Activated T-cell treated with anti-CD3 and anti-CD28 coated beads, Interleukin-2, amount 50 U/mL, for 72 hours (primary cell): ENCODE results near the gene PCSK5. TPM values are rescaled to one million over a fixed set of nuclear protein-coding genes. Genes with fewer than 3 reads are reported as not detected.
"Not testable (repeated sequence)": the region's sequence is repeated elsewhere in the genome, so short reads cannot be mapped to it uniquely, and the experiment has no call there.

Experiments
- ATAC-seq, 2 donors: fragments of 150-1000 bp; cut with Tn5 transposase; replicated peaks in 1 of 2; 2 replicates each; pipeline ENCODE4 v1.10.0; 2021; ENCODE audit warnings: moderate library complexity in 2 of 2, mild to moderate bottlenecking in 1 of 2
- DNase-seq, 2 donors: peaks; one replicate each; pipeline ENCODE4 v3.0.0; 2021 to 2022; ENCODE audit warnings: mixed read lengths in 1 of 2
- H3K27ac Mint-ChIP-seq: one replicate; pipeline ENCODE4 v1.8.0; 2022; ENCODE audit warnings: mild to moderate bottlenecking, moderate library complexity, mixed read lengths
- H3K27me3 Mint-ChIP-seq: one replicate; pipeline ENCODE4 v1.8.0; 2022; ENCODE audit warnings: low read depth, mixed read lengths
- H3K36me3 Mint-ChIP-seq, 2 donors: one replicate each; pipeline ENCODE4 v1.8.0; 2022; ENCODE audit warnings: mixed read lengths in 2 of 2, mild to moderate bottlenecking in 1 of 2; ENCODE audit not compliant: insufficient read depth in 2 of 2
- H3K4me1 Mint-ChIP-seq: one replicate; pipeline ENCODE4 v1.8.0; 2022; ENCODE audit warnings: low read depth, mixed read lengths
- H3K4me3 Mint-ChIP-seq, 2 donors: one replicate each; pipeline ENCODE4 v1.8.0; 2022; ENCODE audit warnings: mild to moderate bottlenecking in 2 of 2, mixed read lengths in 2 of 2, moderate library complexity in 2 of 2
- H3K9me3 Mint-ChIP-seq, 2 donors: one replicate each; pipeline ENCODE4 v1.8.0; 2022; ENCODE audit warnings: mixed read lengths in 2 of 2
- total RNA-seq, 2 donors: library from RNA; stranded (reverse); gene quantifications; one replicate each; pipeline ENCODE4 v1.2.3, GENCODE V29; 2022

PCSK5 gene
- total RNA-seq, 2 donors from 2014 or later = 3.7 to 4.7 TPM

GRCh38 chr9:75893106-75893505 is 2.6 kb downstream of the PCSK5 start:
- H3K9me3 Mint-ChIP-seq = no peaks in the 10 kb centered on the region
- H3K36me3 Mint-ChIP-seq = peaks cover 0 to 3% of the 10 kb centered on the region in 2 donors
- H3K27ac Mint-ChIP-seq = no peak overlapping the region
- ATAC-seq = no peak
- no peak for DNase-seq
- no peaks in the 10 kb centered on the region for H3K27me3 Mint-ChIP-seq
- peaks cover 48% of the 10 kb centered on the region for H3K4me1 Mint-ChIP-seq
- H3K4me3 Mint-ChIP-seq = peak overlapping the region; percentile 92 to 99

- H3K4me3 Mint-ChIP-seq = no peak overlapping the region
- ATAC-seq (no peak), DNase-seq (no peak)
- H3K9me3 Mint-ChIP-seq = no peaks in the 10 kb centered on the region
- H3K27ac Mint-ChIP-seq = no peak overlapping the region
- no peaks in the 10 kb centered on the region for H3K27me3 Mint-ChIP-seq
- H3K36me3 Mint-ChIP-seq = peaks cover 0 to 3% of the 10 kb centered on the region in 2 donors
- H3K4me1 Mint-ChIP-seq = peaks cover 45% of the 10 kb centered on the region
These were observed 4.1 kb downstream of the PCSK5 start for GRCh38 chr9:75894566-75894965.

GRCh38 chr9:75895112-75895511 is 4.6 kb downstream of the PCSK5 start:
- H3K9me3 Mint-ChIP-seq = no peaks in the 10 kb centered on the region

GRCh38 chr9:75896193-75896592 is 5.7 kb downstream of the PCSK5 start:
- Mint-ChIP-seq H3K4me1 (peaks cover 42% of the 10 kb centered on the region), H3K4me3 (no peak overlapping the region), H3K27ac (no peak overlapping the region), H3K36me3 (peaks cover 0 to 5% of the 10 kb centered on the region in 2 donors), H3K27me3 (no peaks in the 10 kb centered on the region), H3K9me3 (no peaks in the 10 kb centered on the region)
- ATAC-seq (no peak), DNase-seq (no peak)

More at GRCh38 chr9:75895112-75895511, 4.6 kb downstream of the PCSK5 start:
- DNase-seq (no peak), ATAC-seq (no peak)
- peaks cover 42% of the 10 kb centered on the region for H3K4me1 Mint-ChIP-seq
- H3K36me3 Mint-ChIP-seq = peaks cover 0 to 3% of the 10 kb centered on the region in 2 donors
- H3K27ac Mint-ChIP-seq = no peak overlapping the region
- H3K4me3 Mint-ChIP-seq = no peak overlapping the region
- no peaks in the 10 kb centered on the region for H3K27me3 Mint-ChIP-seq

- not testable (repeated sequence) for ATAC-seq, H3K4me3 Mint-ChIP-seq, H3K27ac Mint-ChIP-seq, H3K9me3 Mint-ChIP-seq, DNase-seq, H3K27me3 Mint-ChIP-seq, H3K36me3 Mint-ChIP-seq
- peaks cover 17% of the 10 kb centered on the region for H3K4me1 Mint-ChIP-seq
These were observed 10.5 kb downstream of the PCSK5 start for GRCh38 chr9:75900893-75901524.

GRCh38 chr9:75903785-75904360 is 13.4 kb downstream of the PCSK5 start:
- DNase-seq (peak; percentile 14 to 25), ATAC-seq (peak; percentile 57 to 78)
- peaks cover 0 to 2% of the 10 kb centered on the region in 2 donors for H3K36me3 Mint-ChIP-seq
- no peak overlapping the region for H3K27ac Mint-ChIP-seq
- no peaks in the 10 kb centered on the region for H3K9me3 Mint-ChIP-seq
- no peak overlapping the region for H3K4me3 Mint-ChIP-seq
- no peaks in the 10 kb centered on the region for H3K27me3 Mint-ChIP-seq
- peaks cover 24% of the 10 kb centered on the region for H3K4me1 Mint-ChIP-seq

GRCh38 chr9:75904364-75904763 is 13.9 kb downstream of the PCSK5 start:
- peaks cover 0 to 2% of the 10 kb centered on the region in 2 donors for H3K36me3 Mint-ChIP-seq
- no peak overlapping the region for H3K27ac Mint-ChIP-seq
- peaks cover 24% of the 10 kb centered on the region for H3K4me1 Mint-ChIP-seq
- H3K9me3 Mint-ChIP-seq = no peaks in the 10 kb centered on the region
- DNase-seq = no peak
- no peaks in the 10 kb centered on the region for H3K27me3 Mint-ChIP-seq
- H3K4me3 Mint-ChIP-seq = no peak overlapping the region
- ATAC-seq = no peak

GRCh38 chr9:75906531-75906930 is 16.1 kb downstream of the PCSK5 start:
- no peak for ATAC-seq
- Mint-ChIP-seq H3K9me3 (no peaks in the 10 kb centered on the region), H3K27ac (no peak overlapping the region), H3K4me3 (no peak overlapping the region), H3K27me3 (no peaks in the 10 kb centered on the region), H3K36me3 (no peaks in the 10 kb centered on the region), H3K4me1 (peaks cover 38% of the 10 kb centered on the region)
- DNase-seq = no peak

GRCh38 chr9:75907329-75907728 is 16.9 kb downstream of the PCSK5 start:
- Mint-ChIP-seq H3K9me3 (no peaks in the 10 kb centered on the region), H3K27me3 (peaks cover 3% of the 10 kb centered on the region), H3K4me1 (peaks cover 46% of the 10 kb centered on the region), H3K36me3 (peaks cover 2 to 3% of the 10 kb centered on the region in 2 donors), H3K4me3 (no peak overlapping the region), H3K27ac (no peak overlapping the region)
- no peak for ATAC-seq
- no peak for DNase-seq

- H3K27ac Mint-ChIP-seq = no peak overlapping the region
These were observed 17.4 kb downstream of the PCSK5 start for GRCh38 chr9:75907923-75908322.

GRCh38 chr9:75909776-75910175 is 19.3 kb downstream of the PCSK5 start:
- no peak for DNase-seq
- ATAC-seq = no peak

More at GRCh38 chr9:75907923-75908322, 17.4 kb downstream of the PCSK5 start:
- no peaks in the 10 kb centered on the region for H3K9me3 Mint-ChIP-seq
- DNase-seq (no peak), ATAC-seq (no peak)
- peaks cover 4% of the 10 kb centered on the region in 2 donors for H3K36me3 Mint-ChIP-seq
- H3K27me3 Mint-ChIP-seq = peaks cover 9% of the 10 kb centered on the region
- H3K4me3 Mint-ChIP-seq = no peak overlapping the region
- peaks cover 52% of the 10 kb centered on the region for H3K4me1 Mint-ChIP-seq

GRCh38 chr9:75910731-75911130 is 20.3 kb downstream of the PCSK5 start:
- Mint-ChIP-seq H3K27ac (no peak overlapping the region), H3K4me3 (no peak overlapping the region), H3K36me3 (peaks cover 4% of the 10 kb centered on the region in 2 donors), H3K9me3 (no peaks in the 10 kb centered on the region), H3K27me3 (peaks cover 14% of the 10 kb centered on the region), H3K4me1 (peaks cover 47% of the 10 kb centered on the region)
- DNase-seq = no peak
- ATAC-seq = no peak

More at GRCh38 chr9:75909776-75910175, 19.3 kb downstream of the PCSK5 start:
- H3K27me3 Mint-ChIP-seq = peaks cover 14% of the 10 kb centered on the region
- no peaks in the 10 kb centered on the region for H3K9me3 Mint-ChIP-seq
- peaks cover 47% of the 10 kb centered on the region for H3K4me1 Mint-ChIP-seq
- no peak overlapping the region for H3K27ac Mint-ChIP-seq
- peaks cover 4% of the 10 kb centered on the region in 2 donors for H3K36me3 Mint-ChIP-seq
- no peak overlapping the region for H3K4me3 Mint-ChIP-seq

- ATAC-seq (peak; percentile 98), DNase-seq (peak; percentile 59 to 65)
- peaks cover 44% of the 10 kb centered on the region for H3K4me1 Mint-ChIP-seq
- peak overlapping the region in 1 of 2 donors; percentile 46 for H3K4me3 Mint-ChIP-seq
- peaks cover 14% of the 10 kb centered on the region for H3K27me3 Mint-ChIP-seq
- H3K27ac Mint-ChIP-seq = no peak overlapping the region
- H3K9me3 Mint-ChIP-seq = no peaks in the 10 kb centered on the region
- H3K36me3 Mint-ChIP-seq = peaks cover 4 to 6% of the 10 kb centered on the region in 2 donors
These were observed 20.9 kb downstream of the PCSK5 start for GRCh38 chr9:75911390-75911789.
